HTERT RPE-1 (cell line): ENCODE data around the gene H1-8.
"Not testable (repeated sequence)": the region's sequence is repeated elsewhere in the genome, so short reads cannot be mapped to it uniquely, and the experiment has no call there.

Experiments used
- in situ Hi-C: fragments of 300-500 bp; cut with MboI; formaldehyde crosslinking; loops from 4 replicates; pipeline ENCODE4 v1.14.3; 2020; ENCODE audit warnings: low sequenced_read_pairs

Gene H1-8

DNA sequence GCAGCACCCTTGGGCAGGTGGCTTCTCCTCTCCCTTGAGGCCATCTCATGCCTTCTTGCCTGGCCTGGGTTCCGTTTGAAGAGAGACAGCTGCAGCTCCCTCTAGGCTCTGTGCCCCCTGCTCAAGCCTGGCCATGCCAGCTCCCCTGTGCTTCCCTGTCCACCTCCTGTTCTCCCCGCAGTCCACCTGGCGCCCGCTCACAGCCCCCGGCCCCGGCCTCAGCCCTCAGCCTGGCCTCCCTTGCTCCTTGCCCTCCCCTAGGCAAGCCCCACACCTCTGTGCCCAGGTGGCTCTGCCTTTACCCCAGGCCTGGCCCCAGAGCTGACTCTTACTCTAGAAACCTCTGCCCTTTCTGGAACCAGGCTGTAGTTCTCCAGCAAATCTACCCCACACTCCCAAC is 28.4 kb upstream of the H1-8 start:
- in situ Hi-C loops, result no loop called here

DNA sequence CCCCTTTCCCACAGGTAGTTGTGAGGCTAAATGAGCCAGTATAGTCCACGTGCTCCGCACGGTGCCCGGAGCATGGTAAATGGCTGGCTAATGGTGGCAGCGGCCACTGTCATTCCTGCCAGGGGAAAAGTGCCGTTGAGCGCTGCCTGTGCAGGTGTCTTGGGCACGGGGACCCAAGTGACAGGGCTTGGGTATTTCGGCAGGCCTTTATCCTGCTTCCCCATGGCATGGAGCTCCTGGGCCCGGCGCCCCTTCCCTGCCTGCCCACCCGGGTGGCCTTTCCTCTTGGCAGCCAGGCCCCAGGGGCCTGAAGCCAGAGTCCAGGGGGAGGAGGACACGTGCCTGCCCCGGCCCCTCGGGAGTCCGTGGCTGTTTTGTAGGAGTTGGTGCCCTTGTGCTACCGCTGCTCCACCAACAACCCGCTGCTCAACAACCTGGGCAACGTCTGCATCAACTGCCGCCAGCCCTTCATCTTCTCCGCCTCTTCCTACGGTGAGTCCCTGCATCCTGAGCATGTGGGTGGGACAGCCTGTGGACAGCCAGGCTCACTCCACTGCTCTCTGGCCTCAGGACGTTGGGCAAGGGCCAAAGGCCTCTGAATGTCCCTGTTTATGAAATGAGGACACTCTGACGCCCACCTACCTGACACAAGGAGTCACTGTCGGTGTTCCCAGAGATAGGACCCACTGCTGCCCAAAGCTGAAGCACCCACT is 27.7 kb upstream of the H1-8 start:
- in situ Hi-C loops, result not testable (repeated sequence)

DNA sequence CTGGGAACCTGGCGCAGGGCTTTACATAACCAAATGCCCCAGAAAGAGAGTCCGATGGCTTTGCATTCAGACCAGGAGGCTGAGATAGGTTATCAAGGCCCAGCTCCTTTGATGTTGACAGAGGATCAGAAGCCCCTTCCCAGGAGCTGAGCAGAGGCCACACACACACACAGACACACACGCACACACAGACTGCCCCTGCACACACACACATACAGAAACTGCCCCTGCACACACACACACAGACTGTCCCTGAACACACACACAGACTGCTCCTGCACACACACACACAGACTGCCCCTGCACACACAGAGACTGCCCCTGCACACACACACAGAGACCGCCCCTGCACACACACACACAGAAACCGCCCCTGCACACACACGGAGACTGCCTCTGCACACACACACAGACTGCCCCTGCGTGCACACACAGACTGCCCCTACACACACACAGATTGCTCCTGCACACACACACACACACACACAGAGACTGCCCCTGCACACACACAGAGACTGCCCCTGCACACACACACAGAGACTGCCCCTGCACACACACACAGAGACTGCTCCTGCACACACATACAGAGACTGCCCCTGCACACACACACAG is 27.0 kb upstream of the H1-8 start:
- in situ Hi-C loops, result not testable (repeated sequence)

DNA sequence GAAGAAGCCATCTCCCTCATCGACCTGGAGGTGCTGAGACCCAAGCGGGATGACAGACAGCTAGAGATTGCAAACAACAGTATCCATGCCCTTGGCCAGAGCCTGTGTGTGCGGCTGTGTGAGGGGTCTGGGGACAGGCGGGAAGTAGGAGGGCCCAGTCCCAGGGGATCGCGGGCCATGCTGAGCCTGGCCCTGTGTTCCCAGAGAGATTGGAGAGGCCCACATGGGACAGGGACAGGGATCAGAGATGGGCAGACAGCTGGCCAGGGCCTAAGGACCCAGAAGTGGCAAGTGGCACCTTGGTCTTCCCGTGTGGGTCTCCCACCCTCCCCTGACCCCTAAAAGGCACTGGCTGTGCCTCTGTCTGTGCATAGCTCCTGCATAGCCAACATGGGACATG is 25.5 kb upstream of the H1-8 start:
- in situ Hi-C loops, result no loop called here

DNA sequence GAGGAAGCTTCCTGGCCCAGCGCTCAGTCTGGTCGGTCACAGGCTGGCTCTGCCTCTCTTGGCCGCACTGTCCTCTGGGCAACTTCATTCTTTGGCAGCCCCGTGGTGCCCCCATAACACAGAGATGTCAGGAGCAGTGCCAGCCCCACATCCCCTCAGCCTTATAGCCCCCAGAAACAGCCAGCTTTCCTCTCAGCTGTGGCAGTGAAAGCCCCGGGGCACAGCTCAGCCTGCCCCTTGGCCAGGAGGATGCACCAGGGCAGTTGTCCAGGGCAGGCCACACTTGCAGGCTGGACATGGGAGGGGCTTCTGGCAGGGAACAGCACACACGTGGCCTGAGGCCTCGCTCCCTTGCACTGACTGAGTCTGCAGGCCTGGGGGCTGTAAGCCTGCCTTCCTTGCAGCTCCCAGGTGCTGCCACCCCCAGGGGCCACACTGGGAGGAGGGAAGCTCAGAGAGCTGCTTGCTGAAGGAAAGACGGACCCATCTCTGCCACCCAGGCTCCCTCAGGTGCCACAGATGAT is 24.9 kb upstream of the H1-8 start:
- in situ Hi-C loops, result no loop called here

DNA sequence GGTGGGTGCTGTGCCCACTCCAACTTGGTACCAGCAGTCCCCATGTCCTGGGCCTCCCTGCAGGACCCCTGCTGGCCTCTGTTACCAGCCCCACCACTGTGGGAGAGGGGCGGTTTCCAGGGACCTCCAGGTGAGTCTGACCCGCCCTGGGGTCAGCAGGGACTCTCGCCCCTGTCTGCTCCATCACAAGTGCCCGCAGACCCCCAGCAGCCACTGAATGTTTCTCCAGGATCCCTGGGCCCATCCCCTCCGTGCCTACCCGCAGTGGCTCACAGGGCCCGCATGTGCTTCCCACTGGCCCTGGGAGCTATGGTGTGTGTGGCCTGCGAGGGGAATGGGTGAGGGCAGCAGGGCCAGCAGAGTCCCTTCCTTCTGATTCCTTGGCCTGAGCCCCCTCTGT is 24.4 kb upstream of the H1-8 start:
- in situ Hi-C loops, result no loop called here

DNA sequence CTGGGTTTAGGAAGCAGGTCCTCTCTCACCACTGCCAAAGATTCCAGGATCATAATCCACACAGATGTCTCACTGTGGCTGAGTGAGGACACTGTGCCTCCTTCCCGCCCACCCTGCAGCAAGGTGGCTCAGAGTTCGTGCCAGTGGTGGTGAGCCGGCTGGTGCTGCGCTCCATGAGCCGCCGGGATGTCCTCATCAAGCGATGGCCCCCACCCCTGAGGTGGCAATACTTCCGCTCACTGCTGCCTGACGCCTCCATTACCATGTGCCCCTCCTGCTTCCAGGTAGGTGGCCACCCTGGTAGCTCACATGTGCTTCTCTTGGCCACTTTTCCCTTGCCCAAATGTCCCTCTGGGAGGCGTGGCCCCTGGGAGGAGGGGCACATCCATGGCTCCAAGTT is 23.5 kb upstream of the H1-8 start:
- in situ Hi-C loops, result no loop called here

DNA sequence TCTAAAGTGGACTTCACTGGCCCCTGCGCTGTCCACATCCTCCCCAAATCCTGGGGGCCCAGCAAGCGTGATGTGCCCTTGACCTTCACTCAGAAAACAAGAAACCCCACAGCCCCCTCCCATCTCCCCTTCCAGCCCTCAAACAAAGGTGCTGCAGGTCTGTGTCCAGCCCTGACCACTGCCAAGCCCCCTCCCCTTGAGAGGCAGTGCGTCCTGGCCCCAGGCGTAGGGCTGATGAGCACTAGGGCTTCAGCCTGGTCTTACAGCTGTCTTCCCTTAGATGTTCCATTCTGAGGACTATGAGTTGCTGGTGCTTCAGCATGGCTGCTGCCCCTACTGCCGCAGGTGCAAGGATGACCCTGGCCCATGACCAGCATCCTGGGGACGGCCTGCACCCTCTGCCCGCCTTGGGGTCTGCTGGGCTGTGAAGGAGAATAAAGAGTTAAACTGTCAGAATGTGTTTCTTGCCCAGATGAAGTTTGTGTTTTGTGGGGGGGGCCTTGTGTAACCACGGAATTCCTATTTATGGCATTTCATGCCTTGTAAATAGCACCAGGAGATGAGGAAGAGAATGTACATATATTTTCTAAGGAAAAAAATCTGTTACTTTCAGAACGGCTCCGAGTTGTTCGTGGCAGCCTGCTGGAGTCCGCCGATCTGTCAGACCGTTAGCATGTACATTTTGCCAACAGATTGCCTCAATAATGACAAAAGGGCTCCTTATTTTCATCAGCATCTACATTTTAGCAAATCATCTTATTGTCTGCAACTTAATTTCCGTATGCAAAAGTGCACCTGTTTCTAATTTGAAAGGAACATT is 22.9 kb upstream of the H1-8 start:
- in situ Hi-C loops, result no loop called here

DNA sequence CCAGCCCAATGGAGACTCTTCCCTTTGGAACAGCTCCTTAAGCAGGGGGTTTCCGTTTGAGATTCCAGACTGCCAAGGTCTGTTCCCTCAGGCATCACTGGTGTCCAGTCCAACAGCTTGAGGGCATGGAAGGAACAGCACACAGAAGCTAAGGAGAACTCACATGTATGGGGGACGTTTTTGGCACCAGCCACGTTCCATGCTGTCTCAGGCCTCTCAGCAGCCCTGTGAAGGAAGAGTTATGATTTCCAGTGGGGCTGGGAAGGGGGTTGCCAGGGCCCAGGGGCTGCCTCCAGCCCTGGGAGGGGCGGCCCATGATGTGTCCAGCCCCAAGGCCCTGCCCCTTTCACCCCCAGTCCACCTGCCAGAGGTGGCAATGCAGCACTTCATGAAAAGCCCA is 22.0 kb upstream of the H1-8 start:
- in situ Hi-C loops, result no loop called here

DNA sequence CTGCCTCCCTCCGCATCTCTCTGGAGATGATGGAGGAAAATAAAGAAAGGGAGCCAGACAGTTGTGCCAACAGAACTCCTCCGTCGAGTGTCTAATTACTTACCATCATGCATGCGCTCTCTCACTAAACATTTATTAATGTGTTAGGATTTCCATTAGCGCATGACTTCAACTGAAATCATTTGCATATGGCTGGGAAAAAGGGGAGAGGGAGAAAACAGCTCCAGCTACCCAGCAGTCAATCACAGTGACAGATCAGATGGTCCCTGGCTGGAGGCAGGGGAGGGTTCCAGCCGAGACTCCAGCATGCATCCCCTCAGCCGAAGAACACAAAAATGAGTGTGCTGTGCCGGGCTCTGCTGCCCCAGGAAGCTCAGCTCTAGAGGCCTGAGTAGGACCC is 21.4 kb upstream of the H1-8 start:
- in situ Hi-C loops, result no loop called here

DNA sequence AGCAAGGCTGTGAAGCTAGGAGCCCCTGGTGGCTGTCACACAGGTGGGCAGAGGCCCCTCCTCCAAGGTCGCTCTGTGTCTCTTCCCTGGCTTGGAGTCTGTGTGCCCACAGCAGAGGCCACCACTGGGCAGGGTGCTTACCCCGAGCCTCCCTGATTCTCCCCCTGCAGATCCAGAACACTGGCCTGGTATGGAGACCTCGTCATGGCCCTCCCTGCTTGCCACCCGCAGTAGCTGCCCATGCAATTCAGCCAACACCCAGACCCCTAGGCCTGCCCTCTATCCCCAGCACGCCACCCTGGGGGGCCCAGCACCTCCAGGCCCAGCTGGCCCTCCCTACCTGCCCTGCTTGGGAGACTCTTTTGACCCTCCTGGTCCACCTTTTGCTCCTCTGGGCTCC is 20.0 kb upstream of the H1-8 start:
- in situ Hi-C loops, result no loop called here

DNA sequence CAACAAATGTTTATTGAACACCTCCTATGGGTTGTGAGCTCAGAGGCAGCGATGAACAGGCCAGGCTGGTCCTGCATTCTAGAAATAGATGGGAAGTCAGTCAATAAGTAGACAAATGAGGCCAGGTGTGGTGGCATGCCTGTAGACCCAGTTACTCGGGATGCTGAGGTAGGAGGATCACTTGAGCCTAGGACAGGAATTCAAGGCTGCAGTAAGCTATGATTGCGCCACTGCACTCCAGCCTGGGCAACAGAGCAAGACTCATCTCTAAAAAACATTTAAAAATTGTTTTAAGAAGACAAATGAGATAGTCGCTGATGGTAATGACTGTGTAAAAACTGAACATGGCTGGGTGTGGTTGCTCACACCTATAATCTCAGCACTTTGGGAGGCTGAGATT is 18.9 kb upstream of the H1-8 start:
- in situ Hi-C loops, result no loop called here

DNA sequence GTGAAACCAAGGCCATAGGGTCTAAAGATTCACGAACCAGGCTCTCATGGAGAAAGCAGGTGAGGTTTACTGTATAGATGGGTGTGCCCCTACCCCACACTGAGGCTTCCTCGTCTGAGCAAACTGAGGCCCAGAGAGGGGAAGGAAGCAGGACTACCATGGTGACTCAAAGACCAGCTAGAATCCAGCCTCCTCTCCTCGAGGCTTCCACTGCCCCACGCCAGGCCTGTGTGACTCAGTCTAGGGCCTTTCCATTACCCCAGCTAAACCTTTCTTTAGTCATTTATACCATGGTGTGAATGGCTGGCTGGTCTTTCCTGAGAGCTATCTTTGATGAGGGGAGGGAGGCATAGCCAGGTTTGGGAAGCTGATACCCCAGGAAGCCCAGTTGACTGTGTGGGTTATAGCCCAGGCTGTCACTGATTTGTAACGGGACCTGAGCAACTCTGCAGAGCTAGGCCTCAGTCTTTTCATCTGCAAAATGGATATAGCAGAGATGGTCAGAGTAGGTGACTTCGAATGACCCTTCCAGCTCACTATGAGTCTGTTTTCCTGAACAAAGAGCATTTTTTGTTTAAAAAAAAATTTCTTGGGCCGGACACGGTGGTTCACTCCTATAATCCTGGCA is 17.5 kb upstream of the H1-8 start:
- in situ Hi-C loops, result no loop called here

DNA sequence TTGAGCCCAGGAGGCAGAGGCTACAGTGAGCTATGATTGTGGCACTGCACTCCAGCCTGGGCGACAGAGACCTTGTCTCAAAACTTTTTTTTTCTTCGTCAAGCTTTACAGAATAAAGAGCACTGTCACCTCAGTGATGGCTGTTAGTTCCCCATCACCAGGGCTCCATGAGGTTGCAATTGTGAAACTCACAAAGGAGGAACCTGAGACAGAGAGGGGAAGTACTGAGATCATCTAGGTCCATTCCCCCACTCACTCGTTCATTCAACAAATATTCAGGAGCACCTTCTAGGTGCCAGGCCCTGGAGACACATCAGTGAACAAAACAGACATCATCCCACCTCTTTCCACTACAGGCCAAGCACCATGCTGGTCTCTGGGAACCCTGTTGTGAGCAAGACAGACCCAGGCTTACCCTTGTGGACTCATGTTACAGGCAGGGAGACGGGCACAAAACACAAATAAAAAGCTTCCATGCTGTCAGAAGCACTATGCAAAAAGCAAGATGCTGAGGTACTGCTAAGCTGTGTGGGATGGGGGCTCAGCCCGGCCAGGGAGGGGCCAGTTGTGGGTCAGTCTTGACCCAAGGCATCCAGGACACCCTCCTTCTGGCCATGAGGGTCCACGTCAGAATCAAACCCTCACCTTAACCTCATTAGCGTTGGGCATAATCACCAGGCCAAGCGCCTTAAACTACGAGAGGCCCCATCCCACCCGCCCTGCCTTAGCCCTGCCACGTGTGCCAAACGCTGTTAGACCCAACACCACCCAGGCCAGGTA is 16.7 kb upstream of the H1-8 start:
- in situ Hi-C loops, result no loop called here

DNA sequence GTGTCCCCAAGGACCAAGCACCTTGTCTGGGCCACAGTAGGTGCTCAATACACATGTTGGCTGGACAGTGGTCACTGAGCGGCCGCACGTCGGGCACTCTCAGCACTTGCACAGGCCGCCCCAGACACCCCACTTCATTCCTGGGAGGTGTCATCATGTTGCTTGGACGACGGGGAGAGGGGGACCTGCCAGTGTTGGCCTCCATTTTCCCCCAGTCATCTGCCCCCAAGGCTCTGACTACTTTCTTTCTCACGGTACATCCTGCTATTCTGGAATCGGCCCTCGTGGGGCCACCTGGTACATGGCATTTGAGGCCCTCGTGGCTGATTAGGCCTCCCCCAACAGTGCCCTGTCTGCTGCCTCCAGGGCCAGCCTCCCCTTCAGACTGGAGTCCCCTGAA is 15.7 kb upstream of the H1-8 start:
- in situ Hi-C loops, result no loop called here

DNA sequence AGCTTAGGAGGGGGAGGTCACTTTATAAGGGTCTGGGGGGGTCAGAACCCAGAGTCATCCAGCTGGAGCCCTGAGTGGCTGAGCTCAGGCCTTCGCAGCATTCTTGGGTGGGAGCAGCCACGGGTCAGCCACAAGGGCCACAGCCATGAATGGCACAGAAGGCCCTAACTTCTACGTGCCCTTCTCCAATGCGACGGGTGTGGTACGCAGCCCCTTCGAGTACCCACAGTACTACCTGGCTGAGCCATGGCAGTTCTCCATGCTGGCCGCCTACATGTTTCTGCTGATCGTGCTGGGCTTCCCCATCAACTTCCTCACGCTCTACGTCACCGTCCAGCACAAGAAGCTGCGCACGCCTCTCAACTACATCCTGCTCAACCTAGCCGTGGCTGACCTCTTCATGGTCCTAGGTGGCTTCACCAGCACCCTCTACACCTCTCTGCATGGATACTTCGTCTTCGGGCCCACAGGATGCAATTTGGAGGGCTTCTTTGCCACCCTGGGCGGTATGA is 14.3 kb upstream of the H1-8 start, which contains the start of gene RHO:
Gene RHO, plus strand, starts transcription at position 51 of the 512 bp plus-strand sequence. Its CDS starts 95 bp downstream, at position 146.
- in situ Hi-C loops, result no loop called here

DNA sequence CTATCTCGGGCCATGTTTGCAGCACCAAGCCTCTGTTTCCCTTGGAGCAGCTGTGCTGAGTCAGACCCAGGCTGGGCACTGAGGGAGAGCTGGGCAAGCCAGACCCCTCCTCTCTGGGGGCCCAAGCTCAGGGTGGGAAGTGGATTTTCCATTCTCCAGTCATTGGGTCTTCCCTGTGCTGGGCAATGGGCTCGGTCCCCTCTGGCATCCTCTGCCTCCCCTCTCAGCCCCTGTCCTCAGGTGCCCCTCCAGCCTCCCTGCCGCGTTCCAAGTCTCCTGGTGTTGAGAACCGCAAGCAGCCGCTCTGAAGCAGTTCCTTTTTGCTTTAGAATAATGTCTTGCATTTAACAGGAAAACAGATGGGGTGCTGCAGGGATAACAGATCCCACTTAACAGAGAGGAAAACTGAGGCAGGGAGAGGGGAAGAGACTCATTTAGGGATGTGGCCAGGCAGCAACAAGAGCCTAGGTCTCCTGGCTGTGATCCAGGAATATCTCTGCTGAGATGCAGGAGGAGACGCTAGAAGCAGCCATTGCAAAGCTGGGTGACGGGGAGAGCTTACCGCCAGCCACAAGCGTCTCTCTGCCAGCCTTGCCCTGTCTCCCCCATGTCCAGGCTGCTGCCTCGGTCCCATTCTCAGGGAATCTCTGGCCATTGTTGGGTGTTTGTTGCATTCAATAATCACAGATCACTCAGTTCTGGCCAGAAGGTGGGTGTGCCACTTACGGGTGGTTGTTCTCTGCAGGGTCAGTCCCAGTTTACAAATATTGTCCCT is 13.4 kb upstream of the H1-8 start:
- in situ Hi-C loops, result no loop called here

DNA sequence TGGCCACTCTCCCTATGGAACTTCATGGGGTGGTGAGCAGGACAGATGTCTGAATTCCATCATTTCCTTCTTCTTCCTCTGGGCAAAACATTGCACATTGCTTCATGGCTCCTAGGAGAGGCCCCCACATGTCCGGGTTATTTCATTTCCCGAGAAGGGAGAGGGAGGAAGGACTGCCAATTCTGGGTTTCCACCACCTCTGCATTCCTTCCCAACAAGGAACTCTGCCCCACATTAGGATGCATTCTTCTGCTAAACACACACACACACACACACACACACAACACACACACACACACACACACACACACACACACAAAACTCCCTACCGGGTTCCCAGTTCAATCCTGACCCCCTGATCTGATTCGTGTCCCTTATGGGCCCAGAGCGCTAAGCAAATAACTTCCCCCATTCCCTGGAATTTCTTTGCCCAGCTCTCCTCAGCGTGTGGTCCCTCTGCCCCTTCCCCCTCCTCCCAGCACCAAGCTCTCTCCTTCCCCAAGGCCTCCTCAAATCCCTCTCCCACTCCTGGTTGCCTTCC is 12.7 kb upstream of the H1-8 start:
- in situ Hi-C loops, result no loop called here

DNA sequence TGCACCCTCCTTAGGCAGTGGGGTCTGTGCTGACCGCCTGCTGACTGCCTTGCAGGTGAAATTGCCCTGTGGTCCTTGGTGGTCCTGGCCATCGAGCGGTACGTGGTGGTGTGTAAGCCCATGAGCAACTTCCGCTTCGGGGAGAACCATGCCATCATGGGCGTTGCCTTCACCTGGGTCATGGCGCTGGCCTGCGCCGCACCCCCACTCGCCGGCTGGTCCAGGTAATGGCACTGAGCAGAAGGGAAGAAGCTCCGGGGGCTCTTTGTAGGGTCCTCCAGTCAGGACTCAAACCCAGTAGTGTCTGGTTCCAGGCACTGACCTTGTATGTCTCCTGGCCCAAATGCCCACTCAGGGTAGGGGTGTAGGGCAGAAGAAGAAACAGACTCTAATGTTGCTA is 12.2 kb upstream of the H1-8 start:
- in situ Hi-C loops, result no loop called here
